ENCODE data around the gene UBR4.

GRCh38 chr1:19057182-19057779 lies 152.8 kb downstream of the UBR4 start:
- no peak for TF ChIP-seq CTCF (IDR thresholded peaks at IDR 0.05)
- no peak for TF ChIP-seq POLR2A (IDR thresholded peaks at IDR 0.05)
